ENCODE results near the gene DAW1. TPM values are rescaled to one million over a fixed set of nuclear protein-coding genes. Genes with fewer than 3 reads are reported as not detected.

DAW1 gene
- total RNA-seq, 2 donors from 2014 or later = not detected

GRCh38 chr2:227942021-227942420 is 70.6 kb downstream of the DAW1 start:
- ATAC-seq (peak in 1 of 2 donors; percentile 68), DNase-seq (ENCODE audit: low spot score in 2 of 2) (no peak)
- no peaks in the 10 kb centered on the region for H3K36me3 Mint-ChIP-seq
- no peak overlapping the region for H3K27ac Mint-ChIP-seq
- H3K9me3 Mint-ChIP-seq = peaks cover 0 to 7% of the 10 kb centered on the region in 2 donors

- ATAC-seq = no peak
Observed at GRCh38 chr2:227942965-227943364, 71.5 kb downstream of the DAW1 start.

GRCh38 chr2:227960317-227960716 is 88.9 kb downstream of the DAW1 start:
- Mint-ChIP-seq H3K9me3 (peaks cover 4% of the 10 kb centered on the region in 2 donors), H3K36me3 (no peaks in the 10 kb centered on the region)
- ATAC-seq = no peak

More at GRCh38 chr2:227942965-227943364, 71.5 kb downstream of the DAW1 start:
- Mint-ChIP-seq H3K36me3 (no peaks in the 10 kb centered on the region), H3K9me3 (peaks cover 0 to 7% of the 10 kb centered on the region in 2 donors), H3K27ac (no peak overlapping the region)
- no peak for DNase-seq (ENCODE audit: low spot score in 2 of 2)

GRCh38 chr2:227971619-227972230 is 100.3 kb downstream of the DAW1 start:
- peaks cover 4 to 7% of the 10 kb centered on the region in 2 donors for H3K9me3 Mint-ChIP-seq

More at GRCh38 chr2:227960317-227960716, 88.9 kb downstream of the DAW1 start:
- no peak for DNase-seq (ENCODE audit: low spot score in 2 of 2)
- H3K27ac Mint-ChIP-seq = no peak overlapping the region

GRCh38 chr2:227973241-227973640 is 101.8 kb downstream of the DAW1 start:
- Mint-ChIP-seq H3K36me3 (no peaks in the 10 kb centered on the region), H3K27ac (no peak overlapping the region), H3K9me3 (peaks cover 4 to 7% of the 10 kb centered on the region in 2 donors)
- ATAC-seq (no peak), DNase-seq (ENCODE audit: low spot score in 2 of 2) (no peak)

More at GRCh38 chr2:227971619-227972230, 100.3 kb downstream of the DAW1 start:
- Mint-ChIP-seq H3K36me3 (no peaks in the 10 kb centered on the region), H3K27ac (no peak overlapping the region)
- no peak for ATAC-seq
- no peak for DNase-seq (ENCODE audit: low spot score in 2 of 2)

Other genes starting within 250 kb of the DAW1 start
- gene SCYGR5, start 204.8 kb upstream of the DAW1 start, total RNA-seq = not detected
- gene SLC19A3, start 153.6 kb upstream of the DAW1 start, total RNA-seq = not detected
- gene SCYGR6, start 146.9 kb upstream of the DAW1 start, total RNA-seq = not detected
- gene SCYGR7, start 143.3 kb upstream of the DAW1 start, total RNA-seq = not detected
- gene SCYGR8, start 125.7 kb upstream of the DAW1 start, total RNA-seq = not detected
- 1 to 10 TPM; 3.4 to 5.3 TPM for gene CCL20, start 57.8 kb upstream of the DAW1 start, total RNA-seq